Mucosa of stomach (tissue), 1 donor: ENCODE data around the gene SLX4.

Source experiments
- H3K27me3 ChIP-seq: one replicate; pipeline ENCODE4 v1.7.0; 2013; ENCODE audit warnings: mild to moderate bottlenecking, low read length; ENCODE audit not compliant: control insufficient read depth, insufficient read depth
- H3K36me3 ChIP-seq: one replicate; pipeline ENCODE4 v1.7.0; 2013; ENCODE audit warnings: low read length; ENCODE audit not compliant: control insufficient read depth, insufficient read depth
- H3K4me1 ChIP-seq: one replicate; pipeline ENCODE4 v1.7.0; 2013; ENCODE audit warnings: mild to moderate bottlenecking, low read length; ENCODE audit not compliant: control insufficient read depth, insufficient read depth
- H3K4me3 ChIP-seq: one replicate; pipeline ENCODE4 v1.7.0; 2013; ENCODE audit warnings: low read length
- H3K9ac ChIP-seq: one replicate; pipeline ENCODE4 v1.7.0; 2013; ENCODE audit warnings: mild to moderate bottlenecking, low read length, moderate library complexity
- H3K9me3 ChIP-seq: one replicate; pipeline ENCODE4 v1.7.0; 2013; ENCODE audit warnings: mild to moderate bottlenecking, low read length, moderate library complexity; ENCODE audit not compliant: control insufficient read depth
- donor health status: Pancreatic carcinoma.

SLX4 gene

GRCh38 chr16:3607634-3608033, 3.8 kb downstream of the SLX4 start:
- no peak overlapping the region for H3K9ac ChIP-seq
- no peaks in the 10 kb centered on the region for H3K9me3 ChIP-seq
- no peaks in the 10 kb centered on the region for H3K36me3 ChIP-seq
- no peaks in the 10 kb centered on the region for H3K27me3 ChIP-seq
- no peak overlapping the region for H3K4me3 ChIP-seq
- peaks cover 14% of the 10 kb centered on the region for H3K4me1 ChIP-seq

- no peak overlapping the region for H3K9ac ChIP-seq
- H3K36me3 ChIP-seq: no peaks in the 10 kb centered on the region
- peaks cover 10% of the 10 kb centered on the region for H3K4me1 ChIP-seq
- H3K9me3 ChIP-seq: no peaks in the 10 kb centered on the region
- H3K4me3 ChIP-seq: no peak overlapping the region
- H3K27me3 ChIP-seq: no peaks in the 10 kb centered on the region
Observed at GRCh38 chr16:3607161-3607560, 4.2 kb downstream of the SLX4 start.

GRCh38 chr16:3606441-3606840, 5.0 kb downstream of the SLX4 start:
- no peaks in the 10 kb centered on the region for H3K9me3 ChIP-seq

GRCh38 chr16:3602320-3602653, 9.1 kb downstream of the SLX4 start:
- no peak overlapping the region for H3K4me3 ChIP-seq
- no peaks in the 10 kb centered on the region for H3K4me1 ChIP-seq
- no peaks in the 10 kb centered on the region for H3K27me3 ChIP-seq
- no peaks in the 10 kb centered on the region for H3K36me3 ChIP-seq
- no peaks in the 10 kb centered on the region for H3K9me3 ChIP-seq
- H3K9ac ChIP-seq: no peak overlapping the region

More at GRCh38 chr16:3606441-3606840, 5.0 kb downstream of the SLX4 start:
- Histone ChIP-seq H3K4me1 (peaks cover 9% of the 10 kb centered on the region), H3K27me3 (no peaks in the 10 kb centered on the region), H3K9ac (no peak overlapping the region), H3K36me3 (no peaks in the 10 kb centered on the region), H3K4me3 (no peak overlapping the region)

GRCh38 chr16:3601614-3602319, 9.6 kb downstream of the SLX4 start:
- Histone ChIP-seq H3K9ac (no peak overlapping the region), H3K27me3 (no peaks in the 10 kb centered on the region), H3K9me3 (no peaks in the 10 kb centered on the region), H3K4me1 (no peaks in the 10 kb centered on the region), H3K36me3 (no peaks in the 10 kb centered on the region), H3K4me3 (no peak overlapping the region)

GRCh38 chr16:3599922-3600321, 11.5 kb downstream of the SLX4 start:
- H3K4me1 ChIP-seq: no peaks in the 10 kb centered on the region
- no peaks in the 10 kb centered on the region for H3K27me3 ChIP-seq
- H3K9ac ChIP-seq: no peak overlapping the region
- no peaks in the 10 kb centered on the region for H3K36me3 ChIP-seq
- H3K9me3 ChIP-seq: no peaks in the 10 kb centered on the region
- H3K4me3 ChIP-seq: no peak overlapping the region

GRCh38 chr16:3599121-3599520, 12.3 kb downstream of the SLX4 start:
- Histone ChIP-seq H3K9me3 (no peaks in the 10 kb centered on the region), H3K9ac (no peak overlapping the region), H3K36me3 (no peaks in the 10 kb centered on the region), H3K4me3 (no peak overlapping the region), H3K27me3 (no peaks in the 10 kb centered on the region), H3K4me1 (no peaks in the 10 kb centered on the region)

- H3K4me1 ChIP-seq: no peaks in the 10 kb centered on the region
- no peak overlapping the region for H3K9ac ChIP-seq
- H3K36me3 ChIP-seq: no peaks in the 10 kb centered on the region
- no peaks in the 10 kb centered on the region for H3K27me3 ChIP-seq
- H3K4me3 ChIP-seq: no peak overlapping the region
- no peaks in the 10 kb centered on the region for H3K9me3 ChIP-seq
Observed at GRCh38 chr16:3598236-3598635, 13.2 kb downstream of the SLX4 start.

GRCh38 chr16:3597676-3598075, 13.7 kb downstream of the SLX4 start:
- Histone ChIP-seq H3K4me3 (no peak overlapping the region), H3K27me3 (no peaks in the 10 kb centered on the region), H3K9ac (no peak overlapping the region), H3K4me1 (no peaks in the 10 kb centered on the region), H3K9me3 (no peaks in the 10 kb centered on the region), H3K36me3 (no peaks in the 10 kb centered on the region)

- Histone ChIP-seq H3K4me3 (no peak overlapping the region), H3K9me3 (no peaks in the 10 kb centered on the region), H3K4me1 (no peaks in the 10 kb centered on the region), H3K9ac (no peak overlapping the region), H3K27me3 (no peaks in the 10 kb centered on the region), H3K36me3 (no peaks in the 10 kb centered on the region)
Observed at GRCh38 chr16:3597226-3597625, 14.2 kb downstream of the SLX4 start.

- Histone ChIP-seq H3K9ac (no peak overlapping the region), H3K27me3 (no peaks in the 10 kb centered on the region), H3K4me3 (no peak overlapping the region), H3K4me1 (no peaks in the 10 kb centered on the region), H3K9me3 (no peaks in the 10 kb centered on the region), H3K36me3 (no peaks in the 10 kb centered on the region)
Observed at GRCh38 chr16:3596101-3596861, 15.1 kb downstream of the SLX4 start.

GRCh38 chr16:3595521-3596021, 15.8 kb downstream of the SLX4 start:
- no peak overlapping the region for H3K4me3 ChIP-seq
- no peaks in the 10 kb centered on the region for H3K4me1 ChIP-seq
- H3K36me3 ChIP-seq: no peaks in the 10 kb centered on the region
- H3K9ac ChIP-seq: no peak overlapping the region
- H3K9me3 ChIP-seq: no peaks in the 10 kb centered on the region
- H3K27me3 ChIP-seq: no peaks in the 10 kb centered on the region
